ENCODE data around the gene FUT6. TPM values are rescaled to one million over a fixed set of nuclear protein-coding genes. Genes with fewer than 3 reads are reported as not detected.
"Not testable (repeated sequence)": the region's sequence is repeated elsewhere in the genome, so short reads cannot be mapped to it uniquely, and the experiment has no call there.

FUT6 gene
- total RNA-seq, 2 experiments from 2014 or later, result not detected

DNA sequence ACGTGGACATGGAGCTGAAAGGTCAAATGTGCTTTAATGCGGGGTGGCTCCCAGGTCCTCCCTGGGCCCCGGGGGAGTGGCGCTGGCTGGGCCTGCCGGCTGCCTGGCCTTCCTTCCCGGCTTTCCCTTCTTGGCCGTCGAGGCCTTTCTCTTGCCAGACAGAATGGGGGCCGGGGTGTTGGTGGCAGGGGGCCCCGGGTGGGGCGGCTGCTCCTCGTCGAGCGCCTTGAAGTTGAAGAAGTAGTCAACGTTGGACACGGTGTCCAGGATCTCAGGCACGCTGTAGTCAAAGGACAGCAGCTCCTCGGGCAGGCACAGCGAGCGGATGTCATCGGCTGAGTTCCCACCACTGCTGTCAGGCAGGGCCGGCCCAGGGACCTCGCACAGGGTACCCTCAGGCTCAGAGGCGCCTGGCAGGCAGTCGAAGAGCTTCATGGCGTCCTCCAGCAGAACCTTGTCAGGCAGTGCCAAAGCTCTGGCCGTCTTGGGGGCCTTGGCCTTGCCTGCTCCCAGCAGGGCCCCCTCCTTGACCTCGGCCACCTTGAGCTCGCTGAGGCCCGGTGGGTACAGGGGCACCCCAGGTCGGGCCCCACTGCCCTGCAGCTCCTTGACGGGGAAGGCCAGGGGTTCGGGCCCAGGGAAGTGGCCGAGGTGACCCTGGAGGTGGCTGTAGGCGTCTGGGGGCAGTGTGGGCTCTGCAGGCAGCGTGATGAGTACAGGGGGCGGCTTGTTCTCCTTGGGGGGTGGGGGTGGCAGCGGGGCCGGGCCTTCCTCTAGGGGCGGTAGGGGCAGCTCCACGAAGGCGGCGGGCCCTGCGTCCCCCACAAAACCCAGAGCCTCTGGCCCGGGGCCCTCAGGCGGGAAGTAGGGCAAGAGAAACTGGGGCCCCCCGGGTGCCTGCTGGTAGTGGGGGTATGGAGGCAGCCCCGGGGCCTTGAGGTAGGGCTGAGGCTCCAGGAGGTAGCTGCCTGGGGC, 56.3 kb downstream of the FUT6 start:
- H3K9me3 Mint-ChIP-seq, result no peaks in the 10 kb centered on the region

DNA sequence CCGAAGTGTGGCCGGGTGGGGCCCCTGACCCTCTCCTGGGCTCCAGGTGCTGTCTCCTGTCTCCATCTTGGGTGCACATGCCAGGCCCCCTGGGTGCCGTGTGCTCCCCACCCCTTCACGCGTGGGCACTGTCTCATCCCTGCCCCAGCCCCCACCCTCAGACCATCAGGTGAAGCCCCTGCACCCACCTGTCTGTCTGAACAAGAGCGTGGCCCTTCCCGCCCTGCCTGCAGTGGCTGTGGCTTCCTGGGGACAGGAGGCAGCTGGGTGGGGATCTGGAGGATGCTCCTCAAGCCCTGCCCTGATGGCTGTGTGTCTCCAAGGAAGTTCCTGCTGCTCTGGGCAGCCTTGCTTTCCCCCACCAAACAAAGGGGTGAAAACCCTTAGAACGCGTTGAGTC, 57.2 kb downstream of the FUT6 start:
- no peak for DNase-seq
- no peaks in the 10 kb centered on the region for H3K4me1 Mint-ChIP-seq (ENCODE audit: low read depth)
- H3K4me3 Mint-ChIP-seq, result no peak overlapping the region
- H3K36me3 Mint-ChIP-seq (ENCODE audit: low read depth), result peaks cover 12% of the 10 kb centered on the region
- intact Hi-C loops (cut with micrococcal nuclease), result no loop called here
- no peaks in the 10 kb centered on the region for H3K27me3 Mint-ChIP-seq (ENCODE audit: low read depth)
- H3K9me3 Mint-ChIP-seq, result no peaks in the 10 kb centered on the region
- CTCF ChIA-PET, result interaction anchor here (1.1 kb wide), 1 partner anchor 22 kb away, joined by 3 read pairs; no protein-coding TSS in a partner anchor
- no peak overlapping the region for H3K27ac Mint-ChIP-seq

More for the DNA sequence above, 56.3 kb downstream of the FUT6 start:
- Mint-ChIP-seq H3K27ac (no peak overlapping the region), H3K36me3 (ENCODE audit: low read depth) (peaks cover 16% of the 10 kb centered on the region), H3K4me1 (ENCODE audit: low read depth) (no peaks in the 10 kb centered on the region), H3K4me3 (no peak overlapping the region), H3K27me3 (ENCODE audit: low read depth) (no peaks in the 10 kb centered on the region)
- CTCF ChIA-PET, result interaction anchor here (1.2 kb wide), 1 partner anchor 21 kb away, joined by 3 read pairs; no protein-coding TSS in a partner anchor
- DNase-seq, result no peak
- intact Hi-C loops (cut with micrococcal nuclease), result no loop called here

DNA sequence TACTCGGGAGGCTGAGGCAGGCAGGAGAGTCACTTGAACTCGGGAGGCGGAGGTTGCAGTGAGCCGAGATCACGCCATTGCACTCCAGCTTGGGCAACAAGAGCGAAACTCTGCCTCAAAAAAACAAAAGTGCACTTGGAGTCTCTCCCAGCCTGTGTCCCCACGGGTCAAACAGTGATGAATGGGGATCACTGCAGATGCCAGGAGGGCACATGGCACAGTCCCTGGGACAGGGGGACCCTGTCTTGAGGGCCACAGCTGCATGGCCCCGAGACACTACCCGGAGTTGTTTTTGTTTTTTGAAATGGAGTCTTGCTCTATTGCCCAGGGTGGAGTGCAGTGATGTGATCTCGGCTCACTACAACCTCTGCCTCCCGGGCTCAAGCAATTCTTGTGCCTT, 58.6 kb downstream of the FUT6 start:
- H3K36me3 Mint-ChIP-seq (ENCODE audit: low read depth); H3K27ac Mint-ChIP-seq; DNase-seq; H3K27me3 Mint-ChIP-seq (ENCODE audit: low read depth); H3K4me3 Mint-ChIP-seq; H3K9me3 Mint-ChIP-seq; intact Hi-C loops (cut with micrococcal nuclease); H3K4me1 Mint-ChIP-seq (ENCODE audit: low read depth): not testable (repeated sequence)
- CTCF ChIA-PET, result interaction anchor here (0.6 to 1.1 kb wide), 2 partner anchors 23 to 408 kb away, joined by 3 read pairs; no protein-coding TSS in a partner anchor

Other genes starting within 250 kb of the FUT6 start
- 100 to 1,000 TPM; 108 to 118 TPM for gene SAFB2, start 216.9 kb downstream of the FUT6 start, total RNA-seq
- gene SAFB, start 216.6 kb downstream of the FUT6 start, total RNA-seq, result 100 to 1,000 TPM; 120 to 129 TPM
- 10 to 100 TPM; 43.3 to 44.8 TPM for gene MICOS13, start 159.2 kb downstream of the FUT6 start, total RNA-seq
- 1 to 10 TPM; 2.6 to 3.0 TPM for gene HSD11B1L, start 158.7 kb downstream of the FUT6 start, total RNA-seq
- gene RPL36, start 149.4 kb downstream of the FUT6 start, total RNA-seq, result 1,000 to 10,000 TPM; 1,916 to 2,003 TPM
- 100 to 1,000 TPM; 223 to 229 TPM for gene LONP1, start 119.6 kb downstream of the FUT6 start, total RNA-seq
- gene CATSPERD, start 119.1 kb downstream of the FUT6 start, total RNA-seq, result not detected
- 1 to 10 TPM; 1.1 to 1.5 TPM for gene PRR22, start 55.0 kb downstream of the FUT6 start, total RNA-seq
- 10 to 100 TPM; 43.1 to 45.2 TPM for gene DUS3L, start 48.5 kb downstream of the FUT6 start, total RNA-seq
- under 1 TPM; 0.38 to 0.42 TPM for gene NRTN, start 34.6 kb downstream of the FUT6 start, total RNA-seq
- gene FUT3, start 11.7 kb upstream of the FUT6 start, total RNA-seq, result not detected
- gene FUT5, start 30.8 kb upstream of the FUT6 start, total RNA-seq, result under 1 TPM; 0.19 to 0.30 TPM
- gene NDUFA11, start 64.1 kb upstream of the FUT6 start, total RNA-seq, result 100 to 1,000 TPM; 226 to 228 TPM
- gene VMAC, start 65.2 kb upstream of the FUT6 start, total RNA-seq, result 1 to 10 TPM; 1.5 to 2.0 TPM
- 1 to 10 TPM; 2.1 to 2.8 TPM for gene CAPS, start 74.6 kb upstream of the FUT6 start, total RNA-seq
- 10 to 100 TPM; 77.9 to 80.5 TPM for gene RANBP3, start 138.4 kb upstream of the FUT6 start, total RNA-seq